Measurements from ENCODE around the gene KMT2B. TPM values are rescaled to one million over a fixed set of nuclear protein-coding genes. Genes with fewer than 3 reads are reported as not detected.

The KMT2B gene
- total RNA-seq, 1 experiment from 2014 or later, result 66.6 TPM

DNA sequence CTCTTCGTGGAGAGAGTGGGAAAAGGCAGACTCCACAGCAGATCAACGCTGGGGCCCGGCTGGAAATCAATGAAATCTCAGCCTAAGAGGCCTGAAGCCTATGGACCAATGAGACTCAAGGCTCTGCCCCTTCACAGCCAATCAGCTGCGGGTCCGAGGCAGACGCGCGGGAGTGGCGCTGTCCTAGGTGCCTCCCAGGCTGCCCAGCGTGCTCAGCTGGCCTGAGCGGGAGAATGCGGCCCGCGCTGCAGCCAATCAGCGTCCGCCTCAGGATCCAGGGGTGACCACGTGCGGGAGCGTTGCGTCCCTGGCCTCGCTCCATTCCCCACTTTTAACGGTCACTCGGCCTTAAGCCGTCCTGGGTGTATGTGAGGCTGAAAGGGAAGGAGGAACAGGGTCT lies 13.6 kb upstream of the KMT2B start, which contains the start of gene ZBTB32 (continued):
- TF ChIP-seq USF1 (CRISPR knock-in tag; IDR thresholded peaks at IDR 0.05), result peak; percentile 90
- TF ChIP-seq NFE2L1 (CRISPR knock-in tag; IDR thresholded peaks at IDR 0.05), result peak; percentile 98; the same call in 1 of the 2 replicates
- peak; percentile 93 for TF ChIP-seq SMAD3 (CRISPR knock-in tag; IDR thresholded peaks at IDR 0.05; ENCODE audit: borderline replicate concordance)
- TF ChIP-seq SOX15 (CRISPR knock-in tag; IDR thresholded peaks at IDR 0.05), result no peak
- peak; percentile 99 for TF ChIP-seq FOXP1 (CRISPR knock-in tag; IDR thresholded peaks at IDR 0.05; ENCODE audit: borderline replicate concordance)
- peak; percentile 86 for TF ChIP-seq ZNF138 (CRISPR knock-in tag; conservative IDR thresholded peaks at IDR 0.05)
- TF ChIP-seq FOXP4 (CRISPR knock-in tag; IDR thresholded peaks at IDR 0.05), result peak; percentile 97
- TF ChIP-seq ZBTB21 (CRISPR knock-in tag; IDR thresholded peaks at IDR 0.05; ENCODE audit: borderline replicate concordance), result peak; percentile 90
- no peak for TF ChIP-seq ZNF416 (CRISPR knock-in tag; IDR thresholded peaks at IDR 0.05)
- TF ChIP-seq AR (CRISPR knock-in tag; IDR thresholded peaks at IDR 0.05), result no peak
- TF ChIP-seq E2F4 (CRISPR knock-in tag; IDR thresholded peaks at IDR 0.05; ENCODE audit: borderline replicate concordance, low read depth), result peak; percentile 87; the same call in 1 of the 2 replicates
- peak; percentile 94 for TF ChIP-seq FOXK1 (CRISPR knock-in tag; IDR thresholded peaks at IDR 0.05)
- TF ChIP-seq FOXJ3 (CRISPR knock-in tag; IDR thresholded peaks at IDR 0.05; ENCODE audit: borderline replicate concordance), result no peak
- no peak for TF ChIP-seq GTF2I (CRISPR knock-in tag; conservative IDR thresholded peaks at IDR 0.05)
- TF ChIP-seq, protein P1, sequence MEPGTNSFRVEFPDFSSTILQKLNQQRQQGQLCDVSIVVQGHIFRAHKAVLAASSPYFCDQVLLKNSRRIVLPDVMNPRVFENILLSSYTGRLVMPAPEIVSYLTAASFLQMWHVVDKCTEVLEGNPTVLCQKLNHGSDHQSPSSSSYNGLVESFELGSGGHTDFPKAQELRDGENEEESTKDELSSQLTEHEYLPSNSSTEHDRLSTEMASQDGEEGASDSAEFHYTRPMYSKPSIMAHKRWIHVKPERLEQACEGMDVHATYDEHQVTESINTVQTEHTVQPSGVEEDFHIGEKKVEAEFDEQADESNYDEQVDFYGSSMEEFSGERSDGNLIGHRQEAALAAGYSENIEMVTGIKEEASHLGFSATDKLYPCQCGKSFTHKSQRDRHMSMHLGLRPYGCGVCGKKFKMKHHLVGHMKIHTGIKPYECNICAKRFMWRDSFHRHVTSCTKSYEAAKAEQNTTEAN (CRISPR knock-in tag; IDR thresholded peaks at IDR 0.05), result peak; percentile 94
- TF ChIP-seq CREB1 (CRISPR knock-in tag; IDR thresholded peaks at IDR 0.05), result 0 out of 2 replicates have a peak, but pooled peaks have one; percentile 84

DNA sequence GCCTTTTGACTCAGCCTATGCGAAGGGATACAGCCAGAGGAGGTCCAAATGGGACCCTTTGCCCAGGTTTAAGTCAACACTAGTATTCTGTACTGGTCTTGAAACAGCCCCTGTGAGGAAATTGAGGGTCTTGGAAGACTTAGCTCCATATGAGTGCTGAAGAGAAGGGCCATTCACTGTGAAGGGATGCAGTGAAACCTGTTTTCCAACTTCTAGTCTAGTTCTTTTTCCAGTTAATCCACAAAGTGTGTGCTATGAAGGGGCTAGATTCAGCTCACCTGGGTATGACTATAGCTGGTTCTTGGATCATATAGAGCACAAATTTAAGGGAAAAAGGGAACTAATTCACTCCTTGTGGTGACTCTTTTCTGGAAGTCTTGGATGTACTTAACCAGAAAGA lies 9.4 kb upstream of the KMT2B start:
- Mint-ChIP-seq H3K9me3 (peaks cover 5% of the 10 kb centered on the region), H3K36me3 (no peaks in the 10 kb centered on the region), H3K4me3 (no peak overlapping the region), H3K27ac (no peak overlapping the region), H3K4me1 (peaks cover 13% of the 10 kb centered on the region), H3K27me3 (ENCODE audit: low read depth) (peaks cover 39% of the 10 kb centered on the region)
- DNase-seq (ENCODE audit: low spot score) (no peak), ATAC-seq (no peak)
- ChIA-PET POLR2A (no interaction called here), CTCF (interaction anchor here (0.9 to 1.3 kb wide), 2 partner anchors 14 to 213 kb away, joined by 3 to 6 read pairs; no protein-coding TSS in a partner anchor)
- TF ChIP-seq, protein P2, sequence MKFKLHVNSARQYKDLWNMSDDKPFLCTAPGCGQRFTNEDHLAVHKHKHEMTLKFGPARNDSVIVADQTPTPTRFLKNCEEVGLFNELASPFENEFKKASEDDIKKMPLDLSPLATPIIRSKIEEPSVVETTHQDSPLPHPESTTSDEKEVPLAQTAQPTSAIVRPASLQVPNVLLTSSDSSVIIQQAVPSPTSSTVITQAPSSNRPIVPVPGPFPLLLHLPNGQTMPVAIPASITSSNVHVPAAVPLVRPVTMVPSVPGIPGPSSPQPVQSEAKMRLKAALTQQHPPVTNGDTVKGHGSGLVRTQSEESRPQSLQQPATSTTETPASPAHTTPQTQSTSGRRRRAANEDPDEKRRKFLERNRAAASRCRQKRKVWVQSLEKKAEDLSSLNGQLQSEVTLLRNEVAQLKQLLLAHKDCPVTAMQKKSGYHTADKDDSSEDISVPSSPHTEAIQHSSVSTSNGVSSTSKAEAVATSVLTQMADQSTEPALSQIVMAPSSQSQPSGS (CRISPR knock-in tag; IDR thresholded peaks at IDR 0.05; ENCODE audit: borderline replicate concordance, low read depth), result no peak
- TF ChIP-seq OVOL2 (CRISPR knock-in tag; IDR thresholded peaks at IDR 0.05; ENCODE audit: borderline replicate concordance) (no peak), HMGA2 (CRISPR knock-in tag; IDR thresholded peaks at IDR 0.05) (no peak), RORB (CRISPR knock-in tag; IDR thresholded peaks at IDR 0.05) (no peak), ARID4B (CRISPR knock-in tag; IDR thresholded peaks at IDR 0.05; ENCODE audit: borderline replicate concordance) (no peak), FOXP4 (CRISPR knock-in tag; IDR thresholded peaks at IDR 0.05) (no peak)
